ENCODE measurements around the gene UBXN1. TPM values are rescaled to one million over a fixed set of nuclear protein-coding genes. Genes with fewer than 3 reads are reported as not detected.

The UBXN1 gene
- polyA plus RNA-seq, 4 donors, result 142 to 224 (median 161) TPM

GRCh38 chr11:62666259-62666926 is 12.5 kb downstream of the UBXN1 start:
- DNase-seq (no peak), FAIRE-seq (no peak)
- peaks cover 10 to 12% (median 11%) of the 10 kb centered on the region in 3 donors for H3K4me1 ChIP-seq (ENCODE audit: control insufficient read depth in 3 of 3, insufficient read depth in 2 of 3, low read depth in 1 of 3, low read length in 2 of 3)
- peak overlapping the region; percentile 57 to 98 (median 95) for H3K27ac ChIP-seq (ENCODE audit: low read depth in 1 of 3, low read length in 2 of 3)
- 20 to 39% (median 25%) methylated on average over 16 of the region's 16 CpGs for WGBS, 3 donors
- no peaks in the 10 kb centered on the region for H3K27me3 ChIP-seq (ENCODE audit: control insufficient read depth in 3 of 3, insufficient read depth in 3 of 3, low read length in 3 of 3)
- peaks cover 0 to 41% (median 3%) of the 10 kb centered on the region in 3 donors for H3K36me3 ChIP-seq (ENCODE audit: control insufficient read depth in 3 of 3, insufficient read depth in 2 of 3, low read depth in 1 of 3, low read length in 3 of 3)
- H3K9me3 ChIP-seq (ENCODE audit: control insufficient read depth in 2 of 2, insufficient read depth in 1 of 2, low read depth in 1 of 2, low read length in 1 of 2), result no peaks in the 10 kb centered on the region
- peak overlapping the region; percentile 84 to 98 (median 97) for H3K4me3 ChIP-seq (ENCODE audit: low read depth in 1 of 3, low read length in 3 of 3)

- Histone ChIP-seq H3K36me3 (ENCODE audit: control insufficient read depth in 3 of 3, insufficient read depth in 2 of 3, low read depth in 1 of 3, low read length in 3 of 3) (peaks cover 0 to 41% (median 3%) of the 10 kb centered on the region in 3 donors), H3K27me3 (ENCODE audit: control insufficient read depth in 3 of 3, insufficient read depth in 3 of 3, low read length in 3 of 3) (no peaks in the 10 kb centered on the region), H3K27ac (ENCODE audit: low read depth in 1 of 3, low read length in 2 of 3) (peak overlapping the region; percentile 57 to 98 (median 95)), H3K4me1 (ENCODE audit: control insufficient read depth in 3 of 3, insufficient read depth in 2 of 3, low read depth in 1 of 3, low read length in 2 of 3) (peaks cover 10 to 12% (median 11%) of the 10 kb centered on the region in 3 donors), H3K9me3 (ENCODE audit: control insufficient read depth in 2 of 2, insufficient read depth in 1 of 2, low read depth in 1 of 2, low read length in 1 of 2) (no peaks in the 10 kb centered on the region), H3K4me3 (ENCODE audit: low read depth in 1 of 3, low read length in 3 of 3) (peak overlapping the region; percentile 84 to 98 (median 97))
- FAIRE-seq (no peak), DNase-seq (peak in 1 of 2 donors; percentile 53)
- WGBS, 3 donors, result 1 to 2% (median 1%) methylated on average over 39 of the region's 39 CpGs
Observed at GRCh38 chr11:62665599-62666258, 13.1 kb downstream of the UBXN1 start.

- Histone ChIP-seq H3K9me3 (ENCODE audit: control insufficient read depth in 2 of 2, insufficient read depth in 1 of 2, low read depth in 1 of 2, low read length in 1 of 2) (no peaks in the 10 kb centered on the region), H3K27me3 (ENCODE audit: control insufficient read depth in 3 of 3, insufficient read depth in 3 of 3, low read length in 3 of 3) (no peaks in the 10 kb centered on the region), H3K36me3 (ENCODE audit: control insufficient read depth in 3 of 3, insufficient read depth in 2 of 3, low read depth in 1 of 3, low read length in 3 of 3) (peaks cover 0 to 41% (median 3%) of the 10 kb centered on the region in 3 donors), H3K27ac (ENCODE audit: low read depth in 1 of 3, low read length in 2 of 3) (peak within 1 kb of the TSS; percentile 90 to 98 (median 95)), H3K4me1 (ENCODE audit: control insufficient read depth in 3 of 3, insufficient read depth in 2 of 3, low read depth in 1 of 3, low read length in 2 of 3) (peaks cover 10 to 12% (median 11%) of the 10 kb centered on the region in 3 donors), H3K4me3 (ENCODE audit: low read depth in 1 of 3, low read length in 3 of 3) (peak within 1 kb of the TSS; percentile 84 to 98 (median 97))
- FAIRE-seq (no peak), DNase-seq (peak; percentile 95 to 97)
- 0 to 1% (median 0%) methylated on average over 42 to 47 of the region's 47 CpGs for WGBS, 3 donors
Observed at GRCh38 chr11:62665075-62665598, 13.7 kb downstream of the UBXN1 start, which contains the start of the genes C11orf98 and CSKMT. Gene C11orf98 (minus strand): TSS chr11:62665210. CDS start chr11:62665169, 41 bp downstream. Gene CSKMT (plus strand): TSS chr11:62665312. CDS start chr11:62665880, 568 bp downstream.

- Histone ChIP-seq H3K4me3 (ENCODE audit: low read depth in 1 of 3, low read length in 3 of 3) (peak overlapping the region; percentile 84 to 98 (median 97)), H3K27ac (ENCODE audit: low read depth in 1 of 3, low read length in 2 of 3) (peak overlapping the region; percentile 90 to 98 (median 95)), H3K4me1 (ENCODE audit: control insufficient read depth in 3 of 3, insufficient read depth in 2 of 3, low read depth in 1 of 3, low read length in 2 of 3) (peaks cover 6 to 12% (median 10%) of the 10 kb centered on the region in 3 donors), H3K36me3 (ENCODE audit: control insufficient read depth in 3 of 3, insufficient read depth in 2 of 3, low read depth in 1 of 3, low read length in 3 of 3) (peaks cover 0 to 37% (median 3%) of the 10 kb centered on the region in 3 donors), H3K9me3 (ENCODE audit: control insufficient read depth in 2 of 2, insufficient read depth in 1 of 2, low read depth in 1 of 2, low read length in 1 of 2) (no peaks in the 10 kb centered on the region), H3K27me3 (ENCODE audit: control insufficient read depth in 3 of 3, insufficient read depth in 3 of 3, low read length in 3 of 3) (no peaks in the 10 kb centered on the region)
- peak; percentile 71 to 82 for DNase-seq
- 2 to 3% (median 2%) methylated on average over 36 of the region's 36 CpGs for WGBS, 3 donors
- no peak for FAIRE-seq
Observed at GRCh38 chr11:62664405-62665074, 14.3 kb downstream of the UBXN1 start.

- no peak for FAIRE-seq
- DNase-seq, result no peak
- H3K4me1 ChIP-seq (ENCODE audit: control insufficient read depth in 3 of 3, insufficient read depth in 2 of 3, low read depth in 1 of 3, low read length in 2 of 3), result no peaks in the 10 kb centered on the region
- H3K9me3 ChIP-seq (ENCODE audit: control insufficient read depth in 2 of 2, insufficient read depth in 1 of 2, low read depth in 1 of 2, low read length in 1 of 2), result no peaks in the 10 kb centered on the region
- 59 to 66% (median 60%) methylated on average over 5 of the region's 5 CpGs for WGBS, 3 donors
- H3K27ac ChIP-seq (ENCODE audit: low read depth in 1 of 3, low read length in 2 of 3), result no peak overlapping the region
- no peaks in the 10 kb centered on the region for H3K27me3 ChIP-seq (ENCODE audit: control insufficient read depth in 3 of 3, insufficient read depth in 3 of 3, low read length in 3 of 3)
- H3K36me3 ChIP-seq (ENCODE audit: control insufficient read depth in 3 of 3, insufficient read depth in 2 of 3, low read depth in 1 of 3, low read length in 3 of 3), result peaks cover 0 to 4% (median 0%) of the 10 kb centered on the region in 3 donors
- no peak overlapping the region for H3K4me3 ChIP-seq (ENCODE audit: low read depth in 1 of 3, low read length in 3 of 3)
Observed at GRCh38 chr11:62656796-62657429, 22.0 kb downstream of the UBXN1 start.

GRCh38 chr11:62654297-62654696 is 24.6 kb downstream of the UBXN1 start:
- no peak for DNase-seq
- 72 to 80% (median 79%) methylated on average over 11 of the region's 11 CpGs for WGBS, 3 donors
- Histone ChIP-seq H3K27ac (ENCODE audit: low read depth in 1 of 3, low read length in 2 of 3) (no peak overlapping the region), H3K4me1 (ENCODE audit: control insufficient read depth in 3 of 3, insufficient read depth in 2 of 3, low read depth in 1 of 3, low read length in 2 of 3) (no peaks in the 10 kb centered on the region), H3K4me3 (ENCODE audit: low read depth in 1 of 3, low read length in 3 of 3) (no peak overlapping the region), H3K9me3 (ENCODE audit: control insufficient read depth in 2 of 2, insufficient read depth in 1 of 2, low read depth in 1 of 2, low read length in 1 of 2) (no peaks in the 10 kb centered on the region), H3K36me3 (ENCODE audit: control insufficient read depth in 3 of 3, insufficient read depth in 2 of 3, low read depth in 1 of 3, low read length in 3 of 3) (peaks cover 0 to 7% (median 2%) of the 10 kb centered on the region in 3 donors), H3K27me3 (ENCODE audit: control insufficient read depth in 3 of 3, insufficient read depth in 3 of 3, low read length in 3 of 3) (no peaks in the 10 kb centered on the region)
- FAIRE-seq, result no peak

GRCh38 chr11:62652161-62653006 is 26.5 kb downstream of the UBXN1 start:
- Histone ChIP-seq H3K27me3 (ENCODE audit: control insufficient read depth in 3 of 3, insufficient read depth in 3 of 3, low read length in 3 of 3) (no peaks in the 10 kb centered on the region), H3K27ac (ENCODE audit: low read depth in 1 of 3, low read length in 2 of 3) (peak overlapping the region; percentile 70 to 93 (median 86)), H3K36me3 (ENCODE audit: control insufficient read depth in 3 of 3, insufficient read depth in 2 of 3, low read depth in 1 of 3, low read length in 3 of 3) (peaks cover 0 to 26% (median 3%) of the 10 kb centered on the region in 3 donors), H3K4me3 (ENCODE audit: low read depth in 1 of 3, low read length in 3 of 3) (peak overlapping the region; percentile 71 to 94 (median 91)), H3K4me1 (ENCODE audit: control insufficient read depth in 3 of 3, insufficient read depth in 2 of 3, low read depth in 1 of 3, low read length in 2 of 3) (peaks cover 0 to under 1% (median 0%) of the 10 kb centered on the region in 3 donors), H3K9me3 (ENCODE audit: control insufficient read depth in 2 of 2, insufficient read depth in 1 of 2, low read depth in 1 of 2, low read length in 1 of 2) (no peaks in the 10 kb centered on the region)
- FAIRE-seq (no peak), DNase-seq (no peak)
- WGBS, 3 donors, result 17 to 32% (median 21%) methylated on average over 16 of the region's 16 CpGs
